Thyroid gland (tissue), 4 donors: ENCODE measurements around the gene DPYD.

ENCODE experiments used
- CTCF ChIP-seq, 6 experiments: fragments of 200-600 bp in 3 of 6; fragments of 450-650 bp in 3 of 6; sonication (generic) in 3 of 6; IDR thresholded peaks; one replicate each; pipeline ENCODE4 v1.5.1; 2016 to 2019; ENCODE audit warnings: antibody characterized with exemption in 6 of 6, mild to moderate bottlenecking in 2 of 6, inconsistent platforms in 1 of 6, moderate library complexity in 1 of 6
- POLR2A ChIP-seq, 2 donors: fragments of 450-650 bp; IDR thresholded peaks; one replicate each; pipeline ENCODE4 v1.6.1; 2017; ENCODE audit warnings: antibody characterized with exemption in 2 of 2, mild to moderate bottlenecking in 2 of 2, moderate library complexity in 1 of 2

- TF ChIP-seq CTCF (IDR thresholded peaks at IDR 0.05) = no peak
- no peak for TF ChIP-seq POLR2A (IDR thresholded peaks at IDR 0.05)
Observed at GRCh38 chr1:97502360-97502759, 418.5 kb downstream of the DPYD start.
